Parietal lobe (tissue), 1 donor: ENCODE measurements around the gene BEAN1. TPM values are rescaled to one million over a fixed set of nuclear protein-coding genes. Genes with fewer than 3 reads are reported as not detected.

Source experiments
- total RNA-seq: library from RNA; depleted of rRNA; stranded (reverse); fragments of >200 nt; gene quantifications from one replicate; pipeline ENCODE4 v1.2.3, GENCODE V29; 2014

BEAN1 gene
- 7.5 TPM for total RNA-seq

GRCh38 chr16:66427036-66427860 lies at the start of gene BEAN1:
Gene BEAN1, plus strand, starts transcription at chr16:66427295. Its CDS starts 10,382 bp downstream, at chr16:66437677.

Other genes starting within 250 kb of the BEAN1 start
- gene CDH5, start 60.6 kb upstream of the BEAN1 start, total RNA-seq, result 7.8 TPM
- gene TK2, start 122.8 kb downstream of the BEAN1 start, total RNA-seq, result 33.5 TPM
- gene CKLF, start 125.3 kb downstream of the BEAN1 start, total RNA-seq, result 47.6 TPM
- gene CMTM1, start 139.1 kb downstream of the BEAN1 start, total RNA-seq, result 4.4 TPM
- not detected for gene CMTM2, start 152.2 kb downstream of the BEAN1 start, total RNA-seq
- gene CMTM3, start 177.4 kb downstream of the BEAN1 start, total RNA-seq, result 8.1 TPM